Tibial nerve (tissue), 4 donors: ENCODE measurements around the gene MAGT1.

Source experiments
- EP300 ChIP-seq, 2 donors: sonication (generic); formaldehyde crosslinking; IDR thresholded peaks; one replicate each; pipeline ENCODE4 v1.6.1; 2017; ENCODE audit warnings: antibody characterized with exemption in 2 of 2, mild to moderate bottlenecking in 1 of 2
- POLR2A ChIP-seq, 2 donors: fragments of 450-650 bp; IDR thresholded peaks; one replicate each; pipeline ENCODE4 v1.6.1; 2017; ENCODE audit warnings: antibody characterized with exemption in 2 of 2, mild to moderate bottlenecking in 2 of 2, moderate library complexity in 2 of 2
- TF ChIP-seq, protein P1 (sequence below), 5 experiments: fragments of 200-600 bp in 3 of 5; fragments of 450-650 bp in 2 of 5; sonication (generic) in 3 of 5; IDR thresholded peaks; one replicate each; pipeline ENCODE4 v1.5.1; 2016 to 2019; ENCODE audit warnings: antibody characterized with exemption in 5 of 5, mild to moderate bottlenecking in 3 of 5, moderate library complexity in 2 of 5

DNA sequence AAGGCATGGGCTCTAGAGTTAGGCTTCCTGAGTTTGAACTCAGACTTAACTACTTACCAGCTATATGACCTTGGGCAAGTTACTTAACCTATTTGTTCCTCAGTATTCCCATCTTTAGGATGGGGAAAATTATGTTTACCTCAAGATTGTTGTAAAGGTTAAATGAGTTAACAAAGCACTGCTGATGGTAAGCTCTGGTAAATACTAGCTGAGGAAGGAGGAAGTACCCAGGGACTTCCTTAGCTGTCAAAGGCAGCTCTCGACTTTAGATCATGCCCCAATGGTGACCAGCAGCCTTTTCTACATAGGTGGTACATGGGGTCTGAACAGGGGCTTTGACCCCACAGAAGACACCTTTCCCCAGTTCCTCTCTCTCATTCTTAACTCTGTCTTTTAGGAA lies 35.3 kb upstream of the MAGT1 start:
- TF ChIP-seq, protein P1, sequence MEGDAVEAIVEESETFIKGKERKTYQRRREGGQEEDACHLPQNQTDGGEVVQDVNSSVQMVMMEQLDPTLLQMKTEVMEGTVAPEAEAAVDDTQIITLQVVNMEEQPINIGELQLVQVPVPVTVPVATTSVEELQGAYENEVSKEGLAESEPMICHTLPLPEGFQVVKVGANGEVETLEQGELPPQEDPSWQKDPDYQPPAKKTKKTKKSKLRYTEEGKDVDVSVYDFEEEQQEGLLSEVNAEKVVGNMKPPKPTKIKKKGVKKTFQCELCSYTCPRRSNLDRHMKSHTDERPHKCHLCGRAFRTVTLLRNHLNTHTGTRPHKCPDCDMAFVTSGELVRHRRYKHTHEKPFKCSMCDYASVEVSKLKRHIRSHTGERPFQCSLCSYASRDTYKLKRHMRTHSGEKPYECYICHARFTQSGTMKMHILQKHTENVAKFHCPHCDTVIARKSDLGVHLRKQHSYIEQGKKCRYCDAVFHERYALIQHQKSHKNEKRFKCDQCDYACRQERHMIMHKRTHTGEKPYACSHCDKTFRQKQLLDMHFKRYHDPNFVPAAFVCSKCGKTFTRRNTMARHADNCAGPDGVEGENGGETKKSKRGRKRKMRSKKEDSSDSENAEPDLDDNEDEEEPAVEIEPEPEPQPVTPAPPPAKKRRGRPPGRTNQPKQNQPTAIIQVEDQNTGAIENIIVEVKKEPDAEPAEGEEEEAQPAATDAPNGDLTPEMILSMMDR (IDR thresholded peaks at IDR 0.05), result no peak
- no peak for TF ChIP-seq POLR2A (IDR thresholded peaks at IDR 0.05)
- no peak for TF ChIP-seq EP300 (IDR thresholded peaks at IDR 0.05)
